ENCODE results near the gene CNOT11. TPM values are rescaled to one million over a fixed set of nuclear protein-coding genes. Genes with fewer than 3 reads are reported as not detected.
"Not testable (repeated sequence)": the region's sequence is repeated elsewhere in the genome, so short reads cannot be mapped to it uniquely, and the experiment has no call there.

The CNOT11 gene
- polyA plus RNA-seq, 3 donors: 51.6 to 60.6 (median 53.7) TPM

DNA sequence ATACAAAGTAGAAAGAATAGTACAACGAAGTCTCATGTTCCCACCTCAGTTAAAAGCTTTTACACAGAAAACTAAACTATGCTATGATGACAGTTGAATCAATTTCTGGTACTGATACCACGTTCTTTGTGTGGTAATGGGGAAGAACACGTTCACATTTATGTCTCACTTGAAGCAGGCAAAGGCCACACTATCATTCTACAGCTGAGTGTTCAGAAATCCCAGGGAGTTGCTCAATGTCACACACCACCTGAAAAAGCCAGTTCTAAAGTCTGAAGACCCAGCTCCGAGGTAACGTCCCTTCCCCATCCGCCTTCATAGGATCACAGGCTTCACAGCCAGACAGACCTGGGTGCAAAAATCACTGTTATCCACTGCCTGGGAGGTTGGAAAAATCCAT, 46.9 kb downstream of the CNOT11 start:
- no peak for DNase-seq (ENCODE audit: extremely low read depth in 1 of 11, low read depth in 9 of 11, low spot score in 4 of 11)

DNA sequence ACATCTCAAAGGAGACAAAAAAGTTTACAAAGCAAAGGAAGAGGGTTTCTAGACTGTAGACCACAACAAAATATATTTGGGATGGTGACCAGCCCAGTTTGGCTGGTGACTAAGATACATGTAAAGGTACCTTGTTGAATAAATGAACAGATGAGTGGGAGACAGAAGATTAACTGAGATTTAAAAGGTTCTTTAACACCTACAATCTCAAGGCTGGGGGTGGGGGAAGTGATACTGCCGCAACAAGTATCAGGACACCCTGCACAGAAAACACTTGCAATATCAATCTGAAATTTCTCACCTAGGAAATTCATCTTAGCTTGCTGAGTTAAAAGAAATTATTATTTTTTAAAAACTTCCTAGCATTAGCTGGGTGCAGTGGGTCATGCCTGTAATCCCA, 47.5 kb downstream of the CNOT11 start:
- no peak for DNase-seq (ENCODE audit: extremely low read depth in 1 of 11, low read depth in 9 of 11, low spot score in 4 of 11)

DNA sequence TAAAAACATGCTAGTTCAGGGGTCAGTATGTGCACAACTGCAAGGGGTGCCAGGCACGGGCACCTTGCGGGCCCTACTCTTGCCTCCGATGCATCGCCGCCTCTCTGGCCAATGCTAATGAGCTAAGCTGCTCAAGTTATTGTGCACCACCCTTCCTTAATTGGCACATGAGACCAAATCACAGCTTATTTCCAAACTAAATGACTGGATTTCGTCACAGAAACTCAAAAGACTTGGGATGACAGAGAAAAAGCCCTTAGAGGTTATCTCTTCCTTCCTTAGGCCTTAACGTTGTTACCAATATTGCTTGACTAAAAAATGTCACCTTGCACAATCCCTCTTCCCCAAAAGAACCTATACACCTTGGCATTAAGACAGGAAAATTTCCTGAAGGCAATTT, 48.1 kb downstream of the CNOT11 start:
- DNase-seq (ENCODE audit: extremely low read depth in 1 of 11, low read depth in 9 of 11, low spot score in 4 of 11): no peak

DNA sequence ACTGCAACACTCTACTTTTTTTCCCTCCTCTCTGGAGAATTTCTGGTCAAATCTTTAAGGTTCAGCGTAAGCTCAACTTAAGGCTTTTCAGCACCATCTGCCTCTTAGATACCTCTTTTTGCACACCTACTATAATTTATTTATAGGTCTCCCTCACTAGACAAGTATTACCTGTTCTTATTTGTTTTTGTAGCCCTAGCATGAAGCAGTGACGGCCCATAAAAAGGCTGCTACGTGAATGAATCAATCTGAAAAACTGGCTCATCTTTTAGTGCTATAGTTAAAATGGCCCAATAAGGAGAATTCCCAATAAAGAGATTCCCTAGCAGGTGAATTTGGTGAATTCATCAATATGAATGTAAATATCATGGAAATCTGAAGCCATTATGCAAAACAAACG, 49.3 kb downstream of the CNOT11 start:
- DNase-seq (ENCODE audit: extremely low read depth in 1 of 11, low read depth in 9 of 11, low spot score in 4 of 11): no peak

DNA sequence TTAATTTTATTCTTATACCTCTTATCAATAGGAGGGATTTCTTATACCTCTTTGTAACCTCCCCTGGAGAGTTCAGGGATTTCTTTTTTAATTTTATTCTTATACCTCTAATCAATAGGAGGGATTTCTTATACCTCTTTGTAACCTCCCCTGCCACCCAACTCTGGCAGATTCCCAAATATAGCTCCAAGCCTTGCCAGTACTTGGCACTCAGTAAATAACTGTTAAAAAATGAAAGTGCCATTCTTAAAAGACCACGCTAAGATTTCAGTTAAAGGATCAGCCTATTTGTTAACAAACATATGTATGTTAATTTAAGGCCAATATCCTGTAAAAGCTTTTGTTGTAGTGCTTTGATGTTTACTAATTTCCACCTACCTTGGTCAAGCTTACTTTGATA, 51.0 kb downstream of the CNOT11 start:
- DNase-seq (ENCODE audit: extremely low read depth in 1 of 11, low read depth in 9 of 11, low spot score in 4 of 11): no peak

DNA sequence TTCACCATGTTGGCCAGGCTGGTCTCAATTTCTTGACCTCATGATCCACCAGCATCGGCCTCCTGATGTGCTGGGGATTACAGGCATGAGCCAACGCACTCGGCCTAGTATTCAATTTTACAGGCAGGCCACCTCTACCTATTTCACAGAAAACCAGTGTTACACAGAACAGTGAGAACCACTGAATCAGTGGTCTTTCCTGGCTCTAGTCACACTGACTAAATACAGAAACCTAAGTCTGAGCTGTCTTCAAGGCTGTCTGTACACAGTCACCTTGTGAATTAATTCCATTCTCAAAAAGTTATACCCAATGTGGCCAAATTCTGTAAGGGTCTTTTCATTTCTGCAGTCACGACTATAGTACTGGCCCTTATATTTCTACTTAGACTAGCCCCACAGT, 52.3 kb downstream of the CNOT11 start:
- DNase-seq (ENCODE audit: extremely low read depth in 1 of 11, low read depth in 9 of 11, low spot score in 4 of 11): no peak

DNA sequence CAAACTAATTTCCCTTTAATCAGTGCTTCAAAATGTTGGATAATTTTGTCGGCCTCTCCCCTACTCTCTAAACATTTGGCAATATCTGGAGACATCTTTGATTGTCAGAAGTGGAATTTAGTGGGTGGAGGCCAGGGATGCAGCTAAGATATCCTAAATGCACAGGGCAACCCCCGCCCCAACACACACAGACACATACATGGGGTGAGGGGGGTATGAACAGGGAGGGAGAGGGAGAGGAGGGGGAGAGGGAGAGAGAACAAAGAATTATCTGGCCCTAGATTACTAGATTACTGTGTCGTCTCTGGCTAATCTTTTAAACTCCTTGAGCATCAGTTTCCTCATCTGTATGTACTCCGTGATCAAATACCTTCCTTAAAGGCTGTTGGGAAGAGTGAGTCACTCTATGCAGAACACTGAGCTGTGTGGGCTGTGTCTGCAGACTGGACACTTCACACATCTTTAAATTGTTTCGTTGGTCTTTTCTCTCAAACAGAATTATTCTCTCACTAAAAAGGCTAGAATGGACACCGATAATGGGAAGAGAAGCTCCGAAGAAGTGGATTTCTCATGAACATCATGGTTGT, 52.9 kb downstream of the CNOT11 start:
- DNase-seq (ENCODE audit: extremely low read depth in 1 of 11, low read depth in 9 of 11, low spot score in 4 of 11): no peak

DNA sequence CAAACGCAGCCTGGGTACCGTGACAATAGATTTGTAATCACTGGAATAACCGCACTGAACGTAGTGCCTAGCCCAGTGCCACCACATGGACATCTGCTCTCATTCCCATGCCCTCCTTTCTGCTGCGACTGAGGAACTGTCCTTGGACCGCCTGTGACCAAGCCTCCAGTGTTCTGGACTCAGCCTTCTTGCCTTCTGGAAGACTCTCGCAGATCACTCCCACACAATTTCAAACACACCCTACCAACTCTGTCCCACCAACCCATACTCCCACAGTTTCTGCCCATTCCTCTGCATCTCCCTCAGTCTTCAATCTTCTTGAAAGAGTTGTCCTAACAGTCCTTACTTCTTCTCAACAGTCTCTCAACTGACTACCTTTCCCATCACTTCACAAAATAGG, 53.7 kb downstream of the CNOT11 start:
- DNase-seq (ENCODE audit: extremely low read depth in 1 of 11, low read depth in 9 of 11, low spot score in 4 of 11): no peak

DNA sequence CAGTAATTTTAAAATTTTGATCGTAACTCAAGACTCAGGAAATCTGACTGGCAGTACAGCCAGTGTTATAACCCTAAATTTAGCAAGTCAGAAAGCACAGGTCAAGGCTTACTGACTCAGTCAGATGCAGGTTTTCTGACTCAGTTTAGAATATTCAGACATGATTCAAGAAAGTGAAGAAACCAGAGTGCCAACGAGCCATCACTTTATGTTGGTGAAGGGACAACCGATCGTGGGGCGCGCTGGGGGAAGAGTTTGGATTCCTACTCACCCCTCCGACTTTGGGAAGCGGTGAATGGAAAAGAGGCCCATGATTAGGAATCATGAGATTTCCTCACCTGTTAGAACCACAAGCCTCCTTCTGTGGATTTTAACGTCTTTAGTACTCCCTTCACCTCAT, 54.8 kb downstream of the CNOT11 start:
- no peak for DNase-seq (ENCODE audit: extremely low read depth in 1 of 11, low read depth in 9 of 11, low spot score in 4 of 11)

DNA sequence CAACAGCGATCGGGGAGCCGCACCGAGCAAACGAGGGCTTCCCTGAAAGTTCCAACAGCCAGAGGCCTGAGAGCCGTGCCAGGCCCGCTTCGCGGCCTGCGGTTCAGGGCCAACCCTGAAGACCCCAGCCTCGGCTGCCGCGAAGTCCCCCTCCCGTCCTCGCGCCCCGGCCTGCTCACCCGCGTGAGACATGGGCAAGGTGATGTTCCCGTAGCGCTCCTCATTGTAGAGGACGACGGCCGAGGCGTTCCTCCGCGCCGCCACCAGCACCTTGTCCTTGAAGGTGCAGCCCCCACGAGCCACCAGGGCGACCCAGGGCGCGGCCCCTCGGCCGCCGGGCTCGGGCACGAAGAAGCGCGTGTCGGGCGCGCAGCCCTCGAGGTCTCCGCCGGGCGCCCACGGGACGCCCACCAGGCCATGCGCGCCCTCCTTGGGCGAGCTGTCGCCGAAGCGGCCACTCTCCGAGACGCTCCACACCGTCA, 55.3 kb downstream of the CNOT11 start:
- no peak for DNase-seq (ENCODE audit: extremely low read depth in 1 of 11, low read depth in 9 of 11, low spot score in 4 of 11)

DNA sequence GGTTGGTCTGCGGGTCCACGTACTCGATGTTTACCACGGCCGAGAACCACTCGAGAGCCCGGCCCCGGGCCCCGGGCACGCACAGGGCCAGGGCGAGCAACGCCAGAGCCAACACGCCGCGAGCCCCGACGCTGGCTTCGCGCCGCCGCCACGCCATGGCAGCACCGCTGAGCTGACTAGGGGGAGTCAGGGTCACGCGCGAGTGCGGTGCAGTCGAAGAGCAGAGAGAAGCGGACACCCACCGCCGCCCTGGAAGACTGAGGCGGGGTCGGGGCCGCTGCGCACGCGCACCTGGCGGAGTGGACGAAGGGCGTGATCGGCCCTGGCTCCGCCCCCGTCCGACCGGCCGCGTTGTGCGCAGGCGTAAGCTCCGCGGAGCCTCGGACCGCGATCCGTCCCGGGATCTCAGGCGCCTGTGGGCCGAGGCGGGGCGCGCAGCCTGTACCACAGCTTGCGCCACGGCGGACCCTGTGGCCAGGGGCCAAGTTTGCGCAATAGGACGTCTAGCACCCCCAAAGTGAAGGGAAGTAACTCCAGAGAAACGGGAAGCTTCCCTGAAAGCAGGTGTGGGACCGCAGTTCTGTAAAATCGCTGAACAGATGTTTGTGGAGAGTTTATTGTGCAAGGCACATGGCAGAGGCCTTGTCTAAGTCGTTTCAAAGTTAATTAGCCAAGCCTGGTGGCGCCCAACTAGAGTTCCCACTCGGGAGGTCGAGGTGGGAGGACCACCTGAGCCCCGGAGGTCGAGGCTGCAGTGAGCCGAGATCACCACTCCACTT, 55.9 kb downstream of the CNOT11 start, which contains the start of gene RNF149:
Gene RNF149, minus strand, starts transcription at position 270 of the 779 bp plus-strand sequence. Its CDS starts 113 bp downstream, at position 157.
- peak; percentile 78 to 89 (median 86) for DNase-seq (ENCODE audit: extremely low read depth in 1 of 11, low read depth in 9 of 11, low spot score in 4 of 11)

DNA sequence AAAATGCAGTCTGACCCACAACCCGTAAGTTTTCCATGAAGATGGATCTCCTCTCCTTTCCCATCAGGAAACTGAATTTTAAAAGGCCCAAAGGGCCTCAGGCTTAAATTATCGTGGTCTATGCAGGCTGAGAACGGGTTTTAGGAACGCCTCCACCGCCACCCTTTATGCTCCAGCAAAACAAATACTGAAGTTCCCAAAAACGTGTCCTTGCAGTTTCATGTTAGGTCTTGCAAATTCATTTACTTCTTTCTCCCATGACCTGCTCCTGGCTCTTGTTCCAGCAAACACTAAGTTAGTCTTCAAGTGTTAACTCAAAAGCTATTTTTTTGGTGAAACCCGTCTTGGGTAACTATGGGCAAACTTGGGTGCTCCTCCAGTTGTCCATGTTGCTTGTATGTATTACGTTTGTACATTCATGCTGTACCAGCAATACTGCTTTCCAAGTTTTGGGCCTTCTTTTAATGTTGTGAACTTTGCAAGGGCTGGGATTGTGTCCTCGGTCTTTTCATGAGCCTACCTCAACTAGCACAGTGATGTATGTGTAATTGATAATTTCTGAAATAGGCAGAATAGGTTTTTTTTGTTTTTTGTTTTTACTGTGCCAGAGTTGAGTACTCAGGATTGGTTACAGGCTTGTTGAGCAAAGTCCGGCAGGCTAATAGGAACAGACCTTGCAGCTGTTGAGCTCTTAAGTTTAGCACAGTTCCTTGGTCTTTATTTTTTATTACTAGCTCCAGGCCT, 57.6 kb downstream of the CNOT11 start:
- no peak for DNase-seq (ENCODE audit: extremely low read depth in 1 of 11, low read depth in 9 of 11, low spot score in 4 of 11)

DNA sequence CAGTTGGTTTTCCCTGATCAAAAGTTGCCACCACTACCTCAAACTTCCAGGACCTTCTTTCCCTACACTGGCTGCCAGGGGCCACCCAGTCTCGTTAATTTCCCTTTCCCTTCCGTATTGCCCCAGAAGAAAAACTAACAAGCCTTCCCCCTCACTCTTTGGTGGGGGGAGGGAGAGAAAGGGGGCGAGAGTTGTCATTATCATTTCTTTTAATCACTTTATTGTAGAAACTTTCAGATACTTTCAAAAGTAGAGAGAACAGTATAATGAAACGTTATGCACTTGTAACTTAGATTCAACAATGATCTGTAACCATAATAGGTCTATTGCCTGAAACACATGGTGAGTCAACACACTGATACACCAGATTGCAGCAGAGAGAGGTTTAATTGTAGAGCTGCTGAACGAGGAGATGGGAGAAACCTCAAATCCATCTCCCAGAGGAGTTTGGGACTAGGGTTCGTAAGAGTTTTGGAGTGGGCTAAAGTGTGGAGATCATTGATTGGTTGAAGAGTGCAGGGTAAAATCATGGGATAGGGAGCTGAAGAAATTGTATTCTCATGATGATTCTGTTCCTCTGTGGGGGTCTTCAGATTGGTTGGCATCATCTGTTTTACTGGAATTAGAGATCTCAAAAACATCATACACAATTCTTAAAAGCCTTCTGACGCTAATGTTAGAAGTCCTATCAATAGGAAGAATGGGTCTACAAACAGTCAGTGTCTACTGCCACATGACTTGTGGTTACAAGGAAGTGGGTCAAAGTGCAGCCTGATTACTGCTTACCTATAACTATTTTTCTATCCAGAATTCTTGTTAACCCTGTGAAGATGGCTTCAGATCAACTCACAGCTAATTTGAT, 58.4 kb downstream of the CNOT11 start:
- DNase-seq (ENCODE audit: extremely low read depth in 1 of 11, low read depth in 9 of 11, low spot score in 4 of 11): no peak

DNA sequence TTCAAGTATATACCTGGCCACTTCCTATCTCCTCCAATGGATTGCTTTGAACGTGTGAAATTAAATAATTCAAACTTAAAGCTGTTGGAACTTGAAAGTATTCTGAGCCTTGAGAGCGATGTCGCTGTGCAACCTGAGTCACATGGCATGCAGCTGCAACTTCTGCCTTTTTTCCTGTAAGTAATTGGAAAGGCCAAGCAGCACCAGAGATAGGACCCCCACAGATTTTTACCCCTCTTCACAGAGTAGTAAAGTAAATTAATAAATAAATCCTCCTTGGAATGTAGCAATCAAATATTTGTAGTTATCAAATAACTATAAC, 59.0 kb downstream of the CNOT11 start:
- no peak for DNase-seq (ENCODE audit: extremely low read depth in 1 of 11, low read depth in 9 of 11, low spot score in 4 of 11)

DNA sequence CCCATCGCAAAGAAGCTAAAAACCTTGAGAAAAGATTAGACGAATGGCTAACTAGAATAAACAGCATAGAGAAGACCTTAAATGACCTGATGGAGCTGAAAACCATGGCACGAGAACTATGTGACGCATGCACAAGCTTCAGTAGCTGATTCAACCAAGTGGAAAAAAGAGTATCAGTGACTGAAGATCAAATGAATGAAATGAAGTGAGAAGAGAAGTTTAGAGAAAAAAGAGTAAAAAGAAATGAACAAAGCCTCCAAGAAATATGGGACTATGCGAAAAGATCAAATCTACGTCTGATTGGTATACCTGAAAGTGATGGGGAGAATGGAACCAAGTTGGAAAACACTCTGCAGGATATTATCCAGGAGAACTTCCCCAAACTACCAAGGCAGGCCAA, 63.9 kb downstream of the CNOT11 start:
- not testable (repeated sequence) for DNase-seq (ENCODE audit: extremely low read depth in 1 of 11, low read depth in 9 of 11, low spot score in 4 of 11)

Data from renal cortex interstitium (tissue), 11 donors.